SU-DHL-6 (cell line): ENCODE measurements around the gene CHSY3.

Experiments
- H2AFZ ChIP-seq: fragments of 200-600 bp; sonication (generic); 2 replicates; pipeline ENCODE4 v1.6.1; 2014; ENCODE audit warnings: low read depth, mild to moderate bottlenecking, moderate library complexity, mixed read lengths, antibody characterized with exemption, low read length; ENCODE audit not compliant: severe bottlenecking
- H3F3A ChIP-seq: fragments of 200-600 bp; shearing (Covaris generic); 2 replicates; pipeline ENCODE4 v1.6.0; 2016; ENCODE audit warnings: antibody characterized with exemption, mild to moderate bottlenecking; ENCODE audit not compliant: insufficient read depth
- H3K27ac ChIP-seq: fragments of 200-600 bp; sonication (generic); 2 replicates; pipeline ENCODE4 v1.5.1; 2016; ENCODE audit warnings: low read depth, mild to moderate bottlenecking, low read length, moderate library complexity, mixed read lengths
- H3K27me3 ChIP-seq: fragments of 200-600 bp; sonication (generic), shearing (Covaris generic); 2 replicates; pipeline ENCODE4 v1.6.0; 2014; ENCODE audit warnings: mild to moderate bottlenecking, low read length
- H3K36me3 ChIP-seq: fragments of 200-600 bp; sonication (generic); 2 replicates; pipeline ENCODE4 v1.6.1; 2014; ENCODE audit warnings: mild to moderate bottlenecking, low read length, mixed read lengths
- H3K4me2 ChIP-seq: fragments of 300-600, 200-600 bp; shearing (Covaris generic), sonication (generic); 2 replicates; pipeline ENCODE4 v1.6.0; 2014; ENCODE audit warnings: low read length, low read depth, mild to moderate bottlenecking; ENCODE audit not compliant: poor library complexity, severe bottlenecking
- H3K4me3 ChIP-seq: fragments of 200-600 bp; sonication (generic); 2 replicates; pipeline ENCODE4 v1.5.1; 2014; ENCODE audit warnings: antibody characterized with exemption, low read length, mild to moderate bottlenecking, mixed read lengths; ENCODE audit not compliant: insufficient read depth, poor library complexity, severe bottlenecking
- H3K79me2 ChIP-seq: fragments of 200-600 bp; sonication (generic); 2 replicates; pipeline ENCODE4 v1.6.1; 2014; ENCODE audit warnings: mild to moderate bottlenecking, low read length, moderate library complexity; ENCODE audit not compliant: insufficient read depth
- H3K9ac ChIP-seq: fragments of 200-600 bp; sonication (generic); 2 replicates; pipeline ENCODE4 v1.7.0; 2014; ENCODE audit warnings: mild to moderate bottlenecking, low read length
- H3K9me2 ChIP-seq: fragments of 200-600 bp; sonication (generic); replicated peaks from 2 replicates; pipeline ENCODE4 v1.6.1; 2014; ENCODE audit warnings: low read length; ENCODE audit not compliant: insufficient read depth
- H3K9me3 ChIP-seq: fragments of 200-600 bp; sonication (generic); 2 replicates; pipeline ENCODE4 v1.6.1; 2014; ENCODE audit warnings: low read length, mixed read lengths; ENCODE audit not compliant: insufficient read depth
- H4K20me1 ChIP-seq: fragments of 200-600 bp; sonication (generic); 2 replicates; pipeline ENCODE4 v1.6.1; 2014; ENCODE audit warnings: low read depth, mild to moderate bottlenecking, antibody characterized with exemption, low read length, moderate library complexity, mixed read lengths
- CTCF ChIP-seq: fragments of 200-600 bp; sonication (generic); IDR thresholded peaks from one replicate; pipeline ENCODE4 v1.5.1; 2017; ENCODE audit warnings: antibody characterized with exemption, mild to moderate bottlenecking, low read length, moderate library complexity; ENCODE audit not compliant: insufficient read depth, poor library complexity, severe bottlenecking
- EZH2phosphoT487 ChIP-seq: fragments of 200-600 bp; sonication (generic), shearing (Covaris generic); conservative IDR thresholded peaks from 2 replicates; pipeline ENCODE4 v1.6.1; 2018; ENCODE audit warnings: mild to moderate bottlenecking, antibody characterized with exemption, low read length, moderate library complexity, mixed read lengths

The CHSY3 gene

GRCh38 chr5:130136300-130136699 lies 232.0 kb downstream of the CHSY3 start:
- Histone ChIP-seq H2AFZ (no peak overlapping the region), H3K27ac (no peak overlapping the region), H3F3A (no peaks in the 10 kb centered on the region), H3K79me2 (no peaks in the 10 kb centered on the region), H3K9me2 (no peaks in the 10 kb centered on the region), H3K9ac (no peak overlapping the region), H3K36me3 (no peaks in the 10 kb centered on the region), H3K4me2 (no peak overlapping the region), H3K27me3 (no peaks in the 10 kb centered on the region), H4K20me1 (no peaks in the 10 kb centered on the region), H3K9me3 (no peaks in the 10 kb centered on the region), H3K4me3 (no peak overlapping the region)
- TF ChIP-seq CTCF (no peak), EZH2phosphoT487 (no peak)

DNA sequence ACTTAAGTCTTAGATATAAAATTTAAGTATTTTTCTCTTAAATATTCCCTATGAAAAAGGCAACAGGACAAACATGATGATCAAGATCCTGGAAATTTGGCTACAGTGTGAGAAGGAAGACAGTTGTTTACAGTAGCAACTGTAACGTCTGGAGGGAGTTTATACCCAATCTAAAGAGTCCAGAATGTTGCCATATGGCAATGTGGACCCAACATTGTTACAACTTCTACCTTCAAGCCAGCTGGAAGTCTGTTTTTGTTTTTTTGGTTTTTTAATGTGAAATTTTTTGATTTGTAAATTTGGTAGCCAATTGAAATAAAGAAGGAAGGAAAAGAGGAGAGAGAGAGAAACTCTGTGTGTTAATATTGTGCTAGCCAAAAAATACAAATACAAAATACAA lies 233.4 kb downstream of the CHSY3 start:
- TF ChIP-seq EZH2phosphoT487 (no peak), CTCF (no peak)
- no peaks in the 10 kb centered on the region for H3K79me2 ChIP-seq
- H2AFZ ChIP-seq = no peak overlapping the region
- no peaks in the 10 kb centered on the region for H3F3A ChIP-seq
- H3K9ac ChIP-seq = no peak overlapping the region
- no peak overlapping the region for H3K4me2 ChIP-seq
- H3K9me2 ChIP-seq = no peaks in the 10 kb centered on the region
- no peaks in the 10 kb centered on the region for H4K20me1 ChIP-seq
- no peak overlapping the region for H3K4me3 ChIP-seq
- H3K27me3 ChIP-seq = no peaks in the 10 kb centered on the region
- no peaks in the 10 kb centered on the region for H3K9me3 ChIP-seq
- no peaks in the 10 kb centered on the region for H3K36me3 ChIP-seq
- no peak overlapping the region for H3K27ac ChIP-seq

DNA sequence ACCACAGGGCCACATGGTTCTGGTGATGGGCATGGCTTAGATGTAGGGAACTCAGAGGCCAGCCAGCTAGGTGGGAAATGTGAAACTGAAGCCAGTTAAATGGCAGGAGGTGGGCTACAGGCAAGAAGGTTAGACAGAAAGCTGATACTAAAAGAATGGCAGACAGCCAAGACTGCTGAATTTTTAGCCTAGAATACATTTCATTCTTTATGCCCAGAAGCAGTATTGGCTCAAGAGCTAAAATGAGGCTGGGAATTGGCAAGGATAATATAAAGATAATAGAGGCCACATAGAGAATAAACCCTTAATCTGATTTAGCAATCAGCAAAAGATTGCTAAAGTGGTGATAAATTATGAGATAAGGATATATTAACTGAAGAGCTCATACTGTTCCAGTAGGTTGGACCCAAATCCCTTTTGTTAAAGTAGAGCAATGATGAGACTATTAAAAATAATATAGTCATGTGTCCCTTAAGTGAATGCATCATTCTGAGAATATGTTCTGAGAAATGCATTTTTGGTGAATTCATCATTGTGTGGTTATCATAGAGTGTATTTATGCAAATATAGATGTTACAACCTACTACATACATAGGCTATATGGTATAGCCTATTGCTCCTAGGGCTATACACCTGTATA lies 234.3 kb downstream of the CHSY3 start:
- Histone ChIP-seq H3K9me3 (no peaks in the 10 kb centered on the region), H3K9me2 (no peaks in the 10 kb centered on the region), H3F3A (no peaks in the 10 kb centered on the region), H3K79me2 (no peaks in the 10 kb centered on the region), H3K9ac (no peak overlapping the region), H3K27ac (no peak overlapping the region), H3K4me3 (no peak overlapping the region), H2AFZ (no peak overlapping the region), H4K20me1 (no peaks in the 10 kb centered on the region), H3K36me3 (no peaks in the 10 kb centered on the region), H3K4me2 (no peak overlapping the region), H3K27me3 (no peaks in the 10 kb centered on the region)
- TF ChIP-seq CTCF = no peak
- TF ChIP-seq EZH2phosphoT487 = no peak
